Stimulated activated CD8-positive, alpha-beta memory T cell treated with anti-CD3 and anti-CD28 coated beads, Interleukin-4, amount 100 ng/mL, for 1 hour (primary cell): ENCODE data around the gene PBRM1.

ENCODE experiments used
- DNase-seq, 2 donors: peaks; one replicate each; pipeline ENCODE4 v3.0.0-alpha.2; 2020; ENCODE audit warnings: low read depth in 2 of 2, low spot score in 1 of 2

PBRM1 gene

DNA sequence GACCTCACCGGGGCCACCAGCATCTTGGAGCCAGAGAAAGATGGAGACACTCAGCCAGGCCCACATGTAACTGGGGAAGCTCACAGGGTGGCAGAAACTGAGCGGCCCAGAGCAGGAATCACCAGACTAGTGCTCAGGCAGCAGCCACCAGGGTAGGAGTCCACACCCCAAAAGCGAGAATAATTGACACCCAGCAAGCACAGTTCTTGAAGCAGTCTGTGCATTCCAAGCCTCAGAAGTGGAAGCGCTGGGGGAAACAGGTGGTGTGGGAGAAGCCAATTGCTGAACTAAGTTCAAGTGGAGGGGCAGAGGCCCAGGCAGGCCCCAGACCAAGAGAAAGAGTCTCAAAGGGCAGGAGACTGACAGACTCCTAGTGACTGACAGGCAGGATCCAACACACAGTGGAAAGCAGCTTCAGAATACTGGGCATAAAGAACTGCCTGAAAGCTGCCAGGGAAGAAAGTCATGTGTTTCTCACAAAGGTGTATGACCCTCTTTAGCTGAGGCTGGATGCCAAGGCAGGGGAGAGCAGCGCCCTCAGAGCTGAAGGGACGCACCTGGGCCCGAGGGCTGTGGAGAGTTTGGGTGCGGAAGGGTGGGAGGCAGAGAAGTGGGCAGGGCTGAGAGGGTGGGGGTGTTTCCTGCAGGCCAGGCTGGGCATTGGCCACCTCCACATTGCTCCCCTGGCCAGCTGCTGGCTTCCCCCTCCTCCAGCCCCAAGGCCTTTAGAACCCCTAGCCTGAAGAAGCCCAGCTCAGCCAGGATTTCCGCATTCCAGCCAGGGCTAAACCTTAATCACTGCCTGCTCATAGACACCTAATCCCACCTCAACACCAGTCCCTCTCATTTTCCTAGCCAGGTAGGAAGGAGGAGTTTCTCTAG lies 159.8 kb downstream of the PBRM1 start:
- no peak for DNase-seq

DNA sequence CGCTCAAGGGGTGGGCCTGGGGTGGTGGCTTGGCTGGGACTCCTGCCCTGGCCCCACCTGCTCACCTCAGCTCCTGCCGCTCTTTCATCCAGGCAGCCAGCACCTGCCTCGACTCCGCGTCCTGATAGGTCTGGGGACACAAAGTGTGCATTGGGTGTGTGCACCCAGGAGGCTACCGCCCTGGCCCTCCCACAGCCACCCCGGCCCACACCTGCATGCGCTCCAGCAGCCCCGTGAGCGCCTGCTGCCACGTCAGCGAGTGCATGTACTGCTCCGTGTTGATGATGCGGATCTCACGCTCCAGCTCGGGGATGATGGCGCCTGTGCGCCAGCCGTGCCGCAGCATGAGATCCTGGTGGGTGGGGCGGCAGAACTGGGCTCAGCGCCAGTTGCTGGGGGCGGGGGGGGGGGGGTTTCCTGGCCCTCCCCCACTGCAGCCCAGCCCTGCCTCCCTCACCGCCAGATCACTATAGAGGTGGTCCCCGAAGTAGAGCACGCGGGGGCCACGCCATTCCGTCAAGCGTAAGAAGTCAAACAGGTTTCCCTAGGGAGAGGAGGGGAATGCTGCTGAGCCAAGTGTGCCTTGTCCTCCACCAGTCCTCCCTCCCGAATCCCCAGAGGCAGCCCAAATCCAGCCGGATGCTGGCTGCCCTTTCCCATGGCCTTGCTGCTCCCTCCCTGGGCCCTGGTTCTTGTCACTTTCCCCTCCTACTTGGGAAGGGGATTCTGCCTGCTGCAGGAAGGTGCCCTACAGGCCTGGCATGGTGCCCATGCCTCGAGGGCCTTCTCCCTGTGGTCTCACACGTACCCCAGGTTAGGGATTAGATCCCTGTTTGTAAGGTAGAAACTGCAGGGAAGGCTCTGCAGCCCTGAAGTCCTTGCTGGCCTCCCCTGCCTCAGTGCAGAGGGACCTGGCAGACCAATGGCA lies 160.7 kb downstream of the PBRM1 start:
- DNase-seq, result no peak

DNA sequence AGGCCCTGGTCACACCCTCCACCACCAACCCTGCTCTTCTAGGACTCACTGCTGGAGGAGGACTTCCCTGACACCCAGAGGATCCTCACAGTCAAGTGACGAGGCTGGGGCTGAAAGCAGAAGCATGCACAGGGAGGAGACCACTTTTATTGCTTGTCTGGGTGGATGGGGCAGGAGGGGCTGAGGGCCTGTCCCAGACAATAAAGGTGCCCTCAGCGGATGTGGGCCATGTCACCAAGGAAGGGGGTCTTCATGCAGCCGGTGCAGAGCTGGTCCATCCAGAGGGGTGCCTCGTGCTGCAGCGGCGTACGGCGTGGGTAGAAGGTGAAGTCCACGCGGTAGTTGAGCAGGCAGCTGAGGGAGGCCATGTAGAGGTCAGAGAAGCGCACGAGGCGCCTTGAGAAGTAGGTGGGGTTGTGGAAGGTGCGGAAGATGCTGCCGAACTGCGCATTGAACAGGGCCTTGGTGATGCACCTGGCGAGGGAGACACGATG lies 161.4 kb downstream of the PBRM1 start:
- no peak for DNase-seq

DNA sequence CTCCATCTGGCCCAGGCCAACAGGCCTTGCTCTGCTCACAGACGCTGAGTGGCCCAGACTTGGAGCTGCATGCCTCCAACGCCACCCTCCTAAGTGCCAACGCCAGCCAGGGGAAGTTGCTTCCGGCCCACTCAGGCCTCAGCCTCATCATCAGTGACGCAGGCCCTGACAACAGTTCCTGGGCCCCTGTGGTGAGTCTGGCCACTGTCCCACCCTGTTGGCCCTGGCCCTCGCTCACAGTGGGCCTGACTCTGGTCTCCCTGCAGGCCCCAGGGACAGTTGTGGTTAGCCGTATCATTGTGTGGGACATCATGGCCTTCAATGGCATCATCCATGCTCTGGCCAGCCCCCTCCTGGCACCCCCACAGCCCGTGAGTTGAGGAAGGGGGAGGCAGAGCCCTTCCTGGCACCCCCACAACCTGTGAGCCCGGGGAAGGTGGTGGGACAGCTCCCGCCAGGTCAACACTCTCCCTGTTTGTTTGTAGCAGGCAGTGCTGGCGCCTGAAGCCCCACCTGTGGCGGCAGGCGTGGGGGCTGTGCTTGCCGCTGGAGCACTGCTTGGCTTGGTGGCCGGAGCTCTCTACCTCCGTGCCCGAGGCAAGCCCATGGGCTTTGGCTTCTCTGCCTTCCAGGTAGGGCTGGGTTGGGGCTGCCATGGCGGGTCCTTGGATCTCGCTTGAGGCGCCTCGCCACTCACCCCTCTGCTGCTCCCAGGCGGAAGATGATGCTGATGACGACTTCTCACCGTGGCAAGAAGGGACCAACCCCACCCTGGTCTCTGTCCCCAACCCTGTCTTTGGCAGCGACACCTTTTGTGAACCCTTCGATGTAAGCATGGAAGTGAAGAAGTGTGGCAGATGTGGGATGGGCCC lies 162.1 kb downstream of the PBRM1 start:
- no peak for DNase-seq

DNA sequence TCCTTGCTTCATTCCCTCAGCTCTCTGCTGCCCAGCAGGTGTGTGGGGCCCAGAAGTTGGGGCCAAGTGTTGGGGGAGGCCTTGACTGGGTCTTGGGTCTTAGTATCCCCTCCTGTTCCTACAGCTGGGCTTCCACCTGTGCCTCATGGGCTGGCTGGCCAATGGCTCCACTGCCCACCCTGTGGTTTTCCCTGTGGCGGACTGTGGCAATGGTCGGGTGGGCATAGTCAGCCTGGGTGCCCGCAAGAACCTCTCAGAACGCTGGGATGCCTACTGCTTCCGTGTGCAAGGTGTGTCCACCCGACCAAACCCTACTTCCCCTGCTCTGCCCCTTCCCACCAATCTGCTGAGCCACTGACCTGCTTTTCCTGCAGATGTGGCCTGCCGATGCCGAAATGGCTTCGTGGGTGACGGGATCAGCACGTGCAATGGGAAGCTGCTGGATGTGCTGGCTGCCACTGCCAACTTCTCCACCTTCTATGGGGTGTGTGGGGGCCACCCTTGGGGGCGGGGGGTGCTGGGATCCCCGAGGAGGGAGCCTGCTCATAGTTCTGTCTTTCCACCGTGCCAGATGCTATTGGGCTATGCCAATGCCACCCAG lies 163.0 kb downstream of the PBRM1 start:
- no peak for DNase-seq

DNA sequence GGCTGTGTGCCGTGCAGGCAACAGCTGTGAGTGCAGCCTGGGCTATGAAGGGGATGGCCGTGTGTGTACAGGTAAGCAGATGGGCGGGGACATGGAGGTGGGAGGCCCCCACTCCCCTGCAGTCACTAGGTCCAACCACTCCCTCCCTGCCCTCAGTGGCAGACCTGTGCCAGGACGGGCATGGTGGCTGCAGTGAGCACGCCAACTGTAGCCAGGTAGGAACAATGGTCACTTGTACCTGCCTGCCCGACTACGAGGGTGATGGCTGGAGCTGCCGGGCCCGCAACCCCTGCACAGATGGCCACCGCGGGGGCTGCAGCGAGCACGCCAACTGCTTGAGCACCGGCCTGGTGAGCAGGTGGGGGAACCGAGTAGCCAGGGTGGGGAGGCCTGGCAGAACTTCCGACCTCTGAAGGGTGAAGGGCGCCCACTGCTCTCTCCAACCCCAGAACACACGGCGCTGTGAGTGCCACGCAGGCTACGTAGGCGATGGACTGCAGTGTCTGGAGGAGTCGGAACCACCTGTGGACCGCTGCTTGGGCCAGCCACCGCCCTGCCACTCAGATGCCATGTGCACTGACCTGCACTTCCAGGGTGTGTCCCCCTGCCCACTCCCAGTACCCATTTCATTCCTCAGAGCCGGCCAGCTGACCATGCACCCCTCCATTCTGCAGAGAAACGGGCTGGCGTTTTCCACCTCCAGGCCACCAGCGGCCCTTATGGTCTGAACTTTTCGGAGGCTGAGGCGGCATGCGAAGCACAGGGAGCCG lies 163.6 kb downstream of the PBRM1 start:
- no peak for DNase-seq

DNA sequence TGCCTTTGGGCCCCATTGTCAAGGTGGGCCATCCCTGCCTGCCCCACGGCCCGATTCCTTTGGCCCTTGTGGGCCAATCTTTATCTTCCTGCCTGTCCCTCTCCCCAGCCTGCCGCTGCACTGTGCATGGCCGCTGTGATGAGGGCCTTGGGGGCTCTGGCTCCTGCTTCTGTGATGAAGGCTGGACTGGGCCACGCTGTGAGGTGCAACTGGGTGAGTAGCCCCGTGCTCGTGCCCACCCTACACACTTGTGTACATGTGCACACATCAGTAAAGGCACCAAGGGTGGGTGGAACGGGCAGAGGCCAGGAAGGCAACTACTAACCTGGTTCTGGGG lies 164.3 kb downstream of the PBRM1 start:
- no peak for DNase-seq

DNA sequence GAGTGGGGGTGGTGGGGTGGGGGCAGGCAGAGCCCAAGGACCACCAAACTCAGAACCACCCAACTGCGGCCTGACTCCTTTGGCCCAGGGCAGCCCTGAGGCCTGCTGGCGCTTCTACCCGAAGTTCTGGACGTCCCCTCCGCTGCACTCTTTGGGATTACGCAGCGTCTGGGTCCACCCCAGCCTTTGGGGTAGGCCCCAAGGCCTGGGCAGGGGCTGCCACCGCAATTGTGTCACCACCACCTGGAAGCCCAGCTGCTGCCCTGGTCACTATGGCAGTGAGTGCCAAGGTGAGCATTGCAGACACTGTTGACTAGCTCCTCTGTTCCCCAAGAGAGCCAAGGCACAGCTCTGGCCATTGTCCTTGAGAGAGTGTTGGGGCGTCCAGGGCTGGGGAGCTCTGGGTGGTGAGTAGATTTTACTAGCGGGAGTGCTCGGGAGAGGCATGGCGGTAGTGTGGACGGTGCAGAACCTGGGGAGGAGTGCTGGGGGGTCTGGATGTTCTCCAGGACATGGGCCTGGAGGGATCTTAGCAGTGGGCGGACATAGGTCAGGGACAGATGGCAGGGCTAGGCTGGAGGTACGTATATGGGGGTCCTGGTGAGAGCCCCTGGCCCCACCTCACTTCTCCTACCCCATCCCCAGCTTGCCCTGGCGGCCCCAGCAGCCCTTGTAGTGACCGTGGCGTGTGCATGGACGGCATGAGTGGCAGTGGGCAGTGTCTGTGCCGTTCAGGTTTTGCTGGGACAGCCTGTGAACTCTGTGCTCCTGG lies 164.8 kb downstream of the PBRM1 start:
- DNase-seq, result no peak

DNA sequence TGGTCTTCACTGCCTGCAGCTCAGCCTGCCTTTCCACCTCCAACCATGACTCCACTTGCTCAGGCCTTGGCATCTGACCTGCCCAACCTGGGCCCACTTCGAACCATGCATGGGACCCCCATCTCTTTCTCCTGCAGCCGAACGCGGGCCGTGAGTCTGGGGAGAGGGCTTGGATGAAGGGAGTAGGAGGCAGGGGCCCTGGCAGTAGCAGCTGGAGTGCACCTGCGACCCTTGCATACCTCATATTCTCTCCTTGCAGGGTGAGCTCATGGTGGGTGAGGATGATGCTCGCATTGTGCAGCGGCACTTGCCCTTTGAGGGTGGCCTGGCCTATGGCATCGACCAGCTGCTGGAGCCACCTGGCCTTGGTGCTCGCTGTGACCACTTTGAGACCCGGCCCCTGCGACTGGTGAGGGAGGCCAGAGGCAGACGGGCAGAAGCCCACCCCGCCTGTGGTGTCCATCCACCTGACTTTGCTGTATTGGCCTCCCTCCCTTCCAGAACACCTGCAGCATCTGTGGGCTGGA lies 165.5 kb downstream of the PBRM1 start:
- no peak for DNase-seq

DNA sequence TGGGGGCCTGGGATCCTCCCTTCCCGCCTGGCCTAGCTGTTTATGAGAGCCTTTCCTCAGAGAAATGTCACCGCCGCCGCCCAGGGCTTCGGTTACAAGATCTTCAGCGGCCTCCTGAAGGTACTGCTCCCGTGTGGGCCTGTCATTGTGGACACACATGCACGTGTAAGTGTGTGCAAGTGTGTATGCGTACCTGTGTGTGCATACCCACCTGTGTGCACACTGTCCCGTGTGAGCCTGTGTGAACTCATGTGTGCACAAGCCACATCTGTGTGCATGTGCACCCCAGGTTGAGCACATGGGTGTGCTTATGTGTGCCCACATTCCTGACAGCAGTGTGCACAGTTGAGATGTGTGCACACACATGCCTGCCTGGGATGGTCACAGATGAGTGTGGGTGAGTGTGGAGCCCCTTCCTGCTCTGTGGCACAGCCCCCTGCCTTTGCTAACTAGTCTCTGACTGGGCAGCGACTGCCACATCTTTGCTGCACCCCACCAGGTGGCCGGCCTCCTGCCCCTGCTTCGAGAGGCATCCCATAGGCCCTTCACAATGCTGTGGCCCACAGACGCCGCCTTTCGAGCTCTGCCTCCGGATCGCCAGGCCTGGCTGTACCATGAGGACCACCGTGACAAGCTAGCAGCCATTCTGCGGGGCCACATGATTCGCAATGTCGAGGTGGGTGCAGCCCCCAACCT lies 166.1 kb downstream of the PBRM1 start:
- DNase-seq, result no peak

DNA sequence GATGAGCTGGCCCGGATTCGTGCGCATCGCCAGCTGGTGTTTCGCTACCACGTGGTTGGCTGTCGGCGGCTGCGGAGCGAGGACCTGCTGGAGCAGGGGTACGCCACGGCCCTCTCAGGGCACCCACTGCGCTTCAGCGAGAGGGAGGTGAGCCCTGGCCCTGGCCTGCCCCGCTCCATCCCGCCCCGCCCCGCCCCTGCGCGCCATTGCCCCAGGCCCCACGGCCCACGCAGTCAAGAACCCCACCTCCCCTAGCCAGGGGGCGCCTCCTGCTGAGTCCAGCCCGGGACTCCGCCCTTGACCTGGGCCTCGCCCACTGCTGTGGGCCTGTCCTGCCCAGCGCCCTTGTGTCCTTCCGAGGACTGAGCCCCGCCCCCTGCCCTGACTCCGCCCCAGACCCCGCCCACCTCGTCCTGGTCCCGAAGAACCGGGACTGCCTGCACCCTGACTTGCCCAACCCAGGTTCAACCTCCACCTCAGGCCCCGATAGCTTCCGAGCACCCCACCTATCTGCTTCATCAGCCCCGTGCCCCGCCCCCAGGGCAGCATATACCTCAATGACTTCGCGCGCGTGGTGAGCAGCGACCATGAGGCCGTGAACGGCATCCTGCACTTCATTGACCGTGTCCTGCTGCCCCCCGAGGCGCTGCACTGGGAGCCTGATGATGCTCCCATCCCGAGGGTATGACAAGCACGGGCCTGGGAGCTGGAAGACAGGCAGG lies 166.8 kb downstream of the PBRM1 start:
- DNase-seq, result no peak

DNA sequence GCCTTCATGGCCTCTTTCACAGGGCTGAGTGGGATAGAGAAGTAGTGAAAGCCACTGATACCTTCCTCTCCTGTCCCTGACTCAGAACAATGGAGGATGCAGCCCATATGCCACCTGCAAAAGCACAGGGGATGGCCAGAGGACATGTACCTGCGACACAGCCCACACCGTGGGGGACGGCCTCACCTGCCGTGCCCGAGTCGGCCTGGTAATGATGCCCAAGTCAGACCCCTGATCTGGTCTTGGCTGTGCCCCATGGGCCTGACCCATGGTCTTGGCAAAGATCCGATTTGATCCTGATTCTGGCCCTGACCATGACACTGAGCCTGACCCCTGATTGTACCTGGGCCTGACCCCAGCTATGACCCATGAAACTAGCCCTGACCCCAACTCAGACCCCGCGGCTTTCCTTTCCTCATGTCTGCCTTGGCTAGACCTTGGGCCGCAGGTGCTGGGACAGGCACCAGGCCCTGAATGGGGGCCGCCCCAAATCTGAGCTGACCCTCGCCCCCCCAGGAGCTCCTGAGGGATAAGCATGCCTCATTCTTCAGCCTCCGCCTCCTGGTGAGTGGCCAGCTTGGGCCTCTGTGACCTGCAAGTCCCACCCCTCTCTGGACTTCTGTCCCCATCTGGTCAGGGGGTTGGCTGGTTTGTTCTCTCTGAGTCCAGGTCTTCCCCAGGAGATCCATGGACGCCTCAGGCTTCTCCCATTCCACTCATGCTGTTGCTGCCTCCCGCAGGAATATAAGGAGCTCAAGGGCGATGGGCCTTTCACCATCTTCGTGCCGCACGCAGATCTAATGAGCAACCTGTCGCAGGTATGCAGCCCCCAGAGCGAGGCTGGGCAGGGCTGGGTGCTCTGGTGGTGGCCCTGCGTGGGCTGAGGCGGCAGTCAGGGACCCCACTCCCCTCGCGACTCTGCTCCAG lies 167.7 kb downstream of the PBRM1 start:
- no peak for DNase-seq

DNA sequence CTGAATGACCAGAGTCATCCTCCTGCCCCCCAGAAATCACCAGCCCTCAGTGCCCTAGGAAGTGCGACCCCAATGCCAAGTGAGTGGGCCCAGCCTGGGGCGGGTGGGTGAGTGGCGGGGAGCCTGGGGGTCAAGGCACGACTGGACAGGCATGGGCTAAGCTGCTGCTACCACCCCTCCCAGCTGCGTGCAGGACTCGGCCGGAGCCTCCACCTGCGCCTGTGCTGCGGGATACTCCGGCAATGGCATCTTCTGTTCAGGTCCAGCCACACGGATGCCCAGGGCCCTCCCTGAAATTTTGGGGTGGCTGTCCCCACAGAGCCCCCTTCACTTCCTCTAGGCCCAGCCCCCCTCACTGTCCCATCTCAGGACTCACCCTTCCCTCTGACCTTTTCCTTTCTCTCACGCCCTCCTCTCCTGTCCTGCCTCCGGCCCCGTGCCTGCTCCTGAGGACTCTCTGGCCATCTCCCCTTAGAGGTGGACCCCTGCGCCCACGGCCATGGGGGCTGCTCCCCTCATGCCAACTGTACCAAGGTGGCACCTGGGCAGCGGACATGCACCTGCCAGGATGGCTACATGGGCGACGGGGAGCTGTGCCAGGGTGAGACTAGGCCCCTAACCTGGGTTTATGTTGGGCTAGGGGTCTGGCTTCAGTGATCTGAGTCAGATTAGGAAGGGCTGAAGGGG lies 169.1 kb downstream of the PBRM1 start:
- DNase-seq, result no peak

DNA sequence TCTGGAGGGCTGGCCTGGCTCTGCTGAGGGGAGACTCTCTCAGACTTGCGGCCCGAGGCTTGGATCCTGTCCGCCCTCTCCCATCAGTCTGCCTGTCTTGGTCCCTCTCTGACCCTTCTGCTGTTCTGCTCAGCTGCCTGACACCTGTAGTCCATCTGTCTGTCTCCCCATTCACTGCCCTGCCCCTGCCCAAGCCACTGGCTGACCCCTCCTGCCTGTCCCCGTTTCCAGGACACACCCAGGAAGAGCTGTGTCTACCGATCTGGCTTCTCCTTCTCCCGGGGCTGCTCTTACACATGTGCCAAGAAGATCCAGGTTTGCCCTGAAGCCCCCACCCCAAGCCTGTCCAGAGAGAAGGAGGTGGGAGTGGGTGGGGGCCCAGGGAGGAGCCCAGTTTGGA lies 170.5 kb downstream of the PBRM1 start:
- DNase-seq, result no peak

DNA sequence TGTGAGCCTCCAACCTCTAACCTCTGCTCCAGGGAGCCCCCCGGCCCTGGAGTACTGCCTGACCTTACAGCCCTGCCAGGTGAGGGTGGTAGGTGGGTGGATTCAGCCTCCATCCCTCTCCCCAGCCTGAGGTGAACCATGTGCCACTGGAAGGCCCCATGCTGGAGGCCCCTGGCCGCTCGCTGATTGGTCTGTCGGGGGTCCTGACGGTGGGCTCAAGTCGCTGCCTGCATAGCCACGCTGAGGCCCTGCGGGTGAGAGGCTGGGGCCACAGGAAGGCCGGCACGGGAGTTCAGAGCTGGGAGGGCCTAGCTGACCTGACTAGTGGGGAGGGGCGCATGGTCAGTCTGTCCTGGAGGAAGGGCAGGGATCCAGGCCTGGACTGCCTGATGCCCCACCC lies 171.1 kb downstream of the PBRM1 start:
- DNase-seq, result no peak

DNA sequence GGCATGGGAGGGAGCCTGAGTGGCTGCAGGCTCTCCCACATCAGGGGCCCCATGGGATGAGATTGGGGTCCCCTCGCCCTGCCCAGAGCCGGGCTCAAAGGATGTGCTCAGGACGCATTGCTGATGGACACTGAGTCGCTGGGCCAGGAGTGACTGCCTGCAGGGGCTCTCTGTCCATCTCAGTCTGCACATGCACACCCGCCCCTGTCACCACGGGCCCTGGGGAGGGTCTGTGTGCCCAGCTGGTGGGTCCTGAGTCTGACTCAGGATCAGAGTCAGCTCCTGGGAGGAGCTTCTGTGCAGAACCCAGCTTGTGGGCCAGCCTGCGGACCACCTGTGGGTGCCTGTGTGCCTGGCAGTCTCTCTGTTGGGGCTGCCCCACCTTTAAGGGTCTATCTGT lies 172.4 kb downstream of the PBRM1 start:
- no peak for DNase-seq
